Activated T-cell treated with anti-CD3 and anti-CD28 coated beads, Interleukin-2, amount 50 U/mL, for 4 hours (primary cell): ENCODE data around the gene POLR1H. TPM values are rescaled to one million over a fixed set of nuclear protein-coding genes. Genes with fewer than 3 reads are reported as not detected.

Source experiments
- ATAC-seq, 2 donors: fragments of 200-7000 bp; cut with Tn5 transposase; one replicate each; pipeline ENCODE4 v1.10.0; 2021
- DNase-seq: peaks from one replicate; pipeline ENCODE4 v3.0.0-alpha.2; 2020
- H3K27me3 Mint-ChIP-seq: one replicate; pipeline ENCODE4 v1.8.0; 2021; ENCODE audit warnings: low read depth, mixed read lengths
- H3K36me3 Mint-ChIP-seq: one replicate; pipeline ENCODE4 v1.8.0; 2022; ENCODE audit warnings: mixed read lengths; ENCODE audit not compliant: insufficient read depth
- H3K4me1 Mint-ChIP-seq: one replicate; pipeline ENCODE4 v1.8.0; 2021; ENCODE audit warnings: low read depth, mixed read lengths
- H3K4me3 Mint-ChIP-seq: one replicate; pipeline ENCODE4 v1.8.0; 2021; ENCODE audit warnings: mild to moderate bottlenecking, moderate library complexity, mixed read lengths
- H3K9me3 Mint-ChIP-seq: one replicate; pipeline ENCODE4 v1.8.0; 2021; ENCODE audit warnings: mixed read lengths
- total RNA-seq, 3 donors: library from RNA; stranded (reverse); gene quantifications; one replicate each; pipeline ENCODE4 v1.2.1, GENCODE V29; 2021

The POLR1H gene
- total RNA-seq, 3 donors from 2014 or later = 80.6 to 86.6 (median 84.8) TPM

DNA sequence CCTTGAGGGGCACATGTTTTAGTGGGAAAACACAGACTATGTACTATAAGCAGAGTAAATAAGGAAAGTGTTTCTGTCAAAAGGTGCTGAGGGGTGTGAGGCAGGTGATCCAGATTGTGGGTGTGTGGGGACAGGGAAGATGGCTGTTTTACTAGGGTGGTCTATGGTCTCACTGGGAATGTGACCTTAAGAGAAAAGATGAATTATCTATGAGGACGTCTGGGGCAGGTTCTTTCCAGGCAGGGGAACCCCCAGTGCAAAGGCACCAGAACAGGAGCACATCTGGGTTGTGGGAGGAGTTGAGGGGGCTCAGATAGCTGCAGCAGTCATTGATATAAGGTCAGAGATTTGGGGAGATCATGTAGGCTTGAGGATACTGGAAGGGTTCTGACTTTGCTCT is 18.2 kb upstream of the POLR1H start:
- no peaks in the 10 kb centered on the region for H3K9me3 Mint-ChIP-seq
- H3K4me1 Mint-ChIP-seq = peaks cover 7% of the 10 kb centered on the region
- no peaks in the 10 kb centered on the region for H3K27me3 Mint-ChIP-seq
- peaks cover 7% of the 10 kb centered on the region for H3K36me3 Mint-ChIP-seq
- no peak for ATAC-seq
- no peak overlapping the region for H3K4me3 Mint-ChIP-seq
- no peak for DNase-seq

DNA sequence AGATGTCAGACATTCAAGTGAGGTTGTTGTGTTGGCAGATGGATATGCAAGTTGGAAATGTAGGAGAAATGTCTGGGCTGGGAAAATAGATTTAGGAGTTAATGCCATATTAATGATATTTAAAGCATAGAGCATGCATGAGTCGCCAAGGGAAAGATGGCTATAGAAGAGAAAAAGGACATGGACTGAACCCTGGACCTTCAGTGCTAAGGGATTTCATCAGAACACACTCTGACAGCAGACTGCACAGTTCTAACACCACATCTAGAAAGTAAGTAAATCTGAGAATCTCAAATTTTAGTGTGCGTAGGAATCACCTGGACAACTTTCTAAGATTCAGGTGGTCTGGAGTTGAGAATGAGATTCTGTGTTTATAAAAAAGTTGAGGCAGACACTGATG is 17.3 kb upstream of the POLR1H start:
- DNase-seq (no peak), ATAC-seq (no peak)
- peaks cover 7% of the 10 kb centered on the region for H3K4me1 Mint-ChIP-seq
- H3K9me3 Mint-ChIP-seq = no peaks in the 10 kb centered on the region
- H3K4me3 Mint-ChIP-seq = no peak overlapping the region
- no peaks in the 10 kb centered on the region for H3K27me3 Mint-ChIP-seq
- H3K36me3 Mint-ChIP-seq = peaks cover 9% of the 10 kb centered on the region

GRCh38 chr6:30044630-30045029 is 16.4 kb upstream of the POLR1H start:
- no peak for ATAC-seq

DNA sequence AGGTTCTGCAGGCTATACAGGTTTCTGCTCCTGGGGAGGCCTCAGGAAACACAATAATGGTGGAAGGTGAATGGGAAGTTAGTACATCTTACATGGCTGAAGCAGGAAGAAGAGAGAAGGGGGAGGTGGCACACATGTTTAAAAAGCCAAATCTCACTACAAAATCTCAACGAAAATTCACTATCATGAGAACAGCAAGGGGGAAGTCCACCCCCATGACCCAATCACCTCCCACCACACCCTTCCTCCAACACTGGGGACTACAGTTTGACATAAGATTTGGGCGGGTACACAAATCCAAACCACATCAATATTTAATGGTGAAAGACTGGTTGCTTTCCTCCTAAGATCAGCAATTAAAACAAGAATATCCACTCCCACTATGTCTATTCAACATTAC is 13.8 kb upstream of the POLR1H start:
- no peak overlapping the region for H3K4me3 Mint-ChIP-seq
- peaks cover 10% of the 10 kb centered on the region for H3K4me1 Mint-ChIP-seq
- peaks cover 15% of the 10 kb centered on the region for H3K36me3 Mint-ChIP-seq
- no peaks in the 10 kb centered on the region for H3K27me3 Mint-ChIP-seq
- ATAC-seq = no peak
- H3K9me3 Mint-ChIP-seq = no peaks in the 10 kb centered on the region
- no peak for DNase-seq

More at GRCh38 chr6:30044630-30045029, 16.4 kb upstream of the POLR1H start:
- Mint-ChIP-seq H3K4me3 (no peak overlapping the region), H3K4me1 (peaks cover 7% of the 10 kb centered on the region), H3K27me3 (no peaks in the 10 kb centered on the region), H3K36me3 (peaks cover 12% of the 10 kb centered on the region), H3K9me3 (no peaks in the 10 kb centered on the region)
- no peak for DNase-seq

DNA sequence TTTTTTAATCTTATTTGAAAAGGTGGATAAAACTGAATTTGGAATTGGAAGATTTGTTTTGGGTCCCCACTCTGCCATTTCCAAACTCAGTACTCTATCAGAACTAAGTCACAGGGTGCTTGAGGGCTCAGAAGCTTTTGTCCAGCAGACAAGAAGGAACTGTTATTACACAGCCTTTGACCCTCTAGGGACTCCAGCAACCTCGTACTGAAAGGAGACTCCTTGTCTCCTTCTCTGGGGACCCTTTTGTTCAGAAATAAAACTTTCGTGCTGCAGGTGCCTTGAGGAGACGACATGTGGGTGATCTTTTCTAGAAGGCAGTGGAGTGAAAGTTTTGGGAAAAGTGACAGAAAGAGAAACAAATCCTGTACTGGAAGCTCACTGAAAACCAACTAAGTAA is 7.4 kb upstream of the POLR1H start:
- no peak for DNase-seq
- H3K4me1 Mint-ChIP-seq = peaks cover 2% of the 10 kb centered on the region
- peaks cover 31% of the 10 kb centered on the region for H3K36me3 Mint-ChIP-seq
- no peaks in the 10 kb centered on the region for H3K27me3 Mint-ChIP-seq
- no peaks in the 10 kb centered on the region for H3K9me3 Mint-ChIP-seq
- H3K4me3 Mint-ChIP-seq = no peak overlapping the region
- ATAC-seq = no peak

DNA sequence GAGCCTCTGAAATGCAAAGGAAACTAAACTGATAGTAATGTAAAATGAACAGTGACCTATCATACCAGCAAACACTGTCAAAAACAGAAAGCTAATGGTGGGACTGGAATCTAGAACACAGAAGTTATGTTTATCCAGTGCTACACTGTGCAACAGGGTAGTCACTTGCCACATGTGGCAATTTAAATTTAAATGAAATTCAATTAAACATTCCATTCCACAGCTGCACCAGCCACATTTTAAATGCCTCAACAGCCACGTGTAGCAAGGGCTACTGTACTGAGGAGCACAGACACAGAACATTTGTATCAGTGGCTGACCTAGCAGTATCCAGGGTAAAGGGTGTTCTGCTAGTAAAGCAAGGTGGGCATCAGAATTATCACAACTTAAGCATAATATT is 5.6 kb upstream of the POLR1H start:
- Mint-ChIP-seq H3K9me3 (no peaks in the 10 kb centered on the region), H3K36me3 (peaks cover 28% of the 10 kb centered on the region), H3K4me3 (no peak overlapping the region), H3K27me3 (no peaks in the 10 kb centered on the region), H3K4me1 (peaks cover 10% of the 10 kb centered on the region)
- ATAC-seq (no peak), DNase-seq (no peak)

DNA sequence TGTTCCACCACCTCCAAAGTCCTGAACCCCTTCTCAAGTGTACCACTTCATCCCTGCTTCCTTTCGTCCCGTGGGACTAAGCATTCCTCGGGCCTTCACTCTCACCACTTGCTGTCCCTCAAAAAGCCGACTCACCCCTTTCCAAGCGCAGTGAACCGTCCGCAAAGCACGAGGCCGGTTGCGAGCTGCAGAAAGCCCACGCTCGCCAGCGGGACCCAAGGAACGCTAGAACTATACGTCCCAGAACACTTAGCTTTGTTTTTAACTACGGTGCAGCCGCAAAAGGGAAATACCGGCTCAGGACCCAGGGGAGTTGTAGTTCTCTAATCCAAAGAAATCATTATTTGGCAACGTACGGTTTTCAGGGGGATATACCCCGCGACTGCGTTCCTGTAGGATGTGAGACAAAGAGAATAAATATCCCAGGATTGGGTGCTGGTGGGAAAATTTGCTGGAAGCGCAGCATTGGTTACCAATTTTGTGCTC is 416 bp upstream of the POLR1H start:
- DNase-seq = no peak
- Mint-ChIP-seq H3K9me3 (no peaks in the 10 kb centered on the region), H3K4me3 (peak overlapping the region; percentile 98), H3K27me3 (no peaks in the 10 kb centered on the region), H3K36me3 (peaks cover 27% of the 10 kb centered on the region), H3K4me1 (peaks cover 30% of the 10 kb centered on the region)
- ATAC-seq = peak; percentile 29 to 34

- peak overlapping the region; percentile 98 for H3K4me3 Mint-ChIP-seq
- H3K4me1 Mint-ChIP-seq = peaks cover 39% of the 10 kb centered on the region
- no peaks in the 10 kb centered on the region for H3K27me3 Mint-ChIP-seq
- no peaks in the 10 kb centered on the region for H3K9me3 Mint-ChIP-seq
- ATAC-seq (no peak), DNase-seq (no peak)
- peaks cover 22% of the 10 kb centered on the region for H3K36me3 Mint-ChIP-seq
Measured at GRCh38 chr6:30061858-30062458, 893 bp downstream of the POLR1H start.

GRCh38 chr6:30062471-30063178 is 1.6 kb downstream of the POLR1H start:
- Mint-ChIP-seq H3K27me3 (no peaks in the 10 kb centered on the region), H3K9me3 (no peaks in the 10 kb centered on the region), H3K4me3 (peak overlapping the region; percentile 98), H3K4me1 (peaks cover 42% of the 10 kb centered on the region), H3K36me3 (peaks cover 17% of the 10 kb centered on the region)
- DNase-seq = no peak
- ATAC-seq = no peak

DNA sequence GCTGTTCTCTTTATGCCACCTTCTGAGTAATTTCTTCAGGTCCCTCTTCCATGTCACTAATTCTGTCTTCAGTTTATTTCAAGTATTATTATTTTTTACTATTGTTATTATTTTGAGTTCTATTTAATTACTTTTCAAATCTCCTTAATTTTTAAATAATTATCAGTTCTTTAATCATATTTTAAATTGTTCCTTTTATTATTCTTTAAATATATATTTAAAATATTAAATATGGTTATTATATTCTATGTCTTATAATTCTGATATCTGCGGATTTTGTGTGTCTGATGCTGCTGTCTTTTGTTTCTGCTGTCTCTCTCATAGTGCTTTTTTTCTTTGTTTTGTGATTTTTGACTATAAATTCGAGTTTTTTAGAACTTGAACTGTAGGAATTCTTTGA is 2.2 kb downstream of the POLR1H start:
- ATAC-seq (no peak), DNase-seq (no peak)
- Mint-ChIP-seq H3K36me3 (peaks cover 17% of the 10 kb centered on the region), H3K4me3 (peak overlapping the region; percentile 62), H3K4me1 (peaks cover 49% of the 10 kb centered on the region), H3K9me3 (no peaks in the 10 kb centered on the region), H3K27me3 (no peaks in the 10 kb centered on the region)

- no peaks in the 10 kb centered on the region for H3K9me3 Mint-ChIP-seq
- H3K27me3 Mint-ChIP-seq = peaks cover 11% of the 10 kb centered on the region
- ATAC-seq (no peak), DNase-seq (no peak)
- peak overlapping the region; percentile 93 for H3K4me3 Mint-ChIP-seq
- peaks cover 37% of the 10 kb centered on the region for H3K36me3 Mint-ChIP-seq
- H3K4me1 Mint-ChIP-seq = peaks cover 50% of the 10 kb centered on the region
Measured at GRCh38 chr6:30066082-30066481, 5.0 kb downstream of the POLR1H start.

- Mint-ChIP-seq H3K9me3 (no peaks in the 10 kb centered on the region), H3K4me3 (peak within 1 kb of the TSS; percentile 93), H3K27me3 (peaks cover 15% of the 10 kb centered on the region), H3K4me1 (peaks cover 52% of the 10 kb centered on the region), H3K36me3 (peaks cover 35% of the 10 kb centered on the region)
- ATAC-seq (peak; percentile 98), DNase-seq (peak; percentile 97)
Measured at GRCh38 chr6:30066577-30067459, 5.8 kb downstream of the POLR1H start, which contains the start of gene PPP1R11. PPP1R11 (plus strand) TSS chr6:30067198; CDS start chr6:30067411, 213 bp downstream.

GRCh38 chr6:30067460-30068139 is 6.5 kb downstream of the POLR1H start:
- Mint-ChIP-seq H3K36me3 (peaks cover 37% of the 10 kb centered on the region), H3K9me3 (no peaks in the 10 kb centered on the region), H3K27me3 (peaks cover 23% of the 10 kb centered on the region), H3K4me3 (peak overlapping the region; percentile 93), H3K4me1 (peaks cover 48% of the 10 kb centered on the region)
- ATAC-seq (no peak), DNase-seq (no peak)
